Activated T-cell treated with anti-CD3 and anti-CD28 coated beads for 1 hour (primary cell): ENCODE results near the gene SLC38A8.

Experiments used
- DNase-seq: peaks from one replicate; pipeline ENCODE4 v3.0.0-alpha.2; 2020; ENCODE audit warnings: low read depth

Gene SLC38A8

DNA sequence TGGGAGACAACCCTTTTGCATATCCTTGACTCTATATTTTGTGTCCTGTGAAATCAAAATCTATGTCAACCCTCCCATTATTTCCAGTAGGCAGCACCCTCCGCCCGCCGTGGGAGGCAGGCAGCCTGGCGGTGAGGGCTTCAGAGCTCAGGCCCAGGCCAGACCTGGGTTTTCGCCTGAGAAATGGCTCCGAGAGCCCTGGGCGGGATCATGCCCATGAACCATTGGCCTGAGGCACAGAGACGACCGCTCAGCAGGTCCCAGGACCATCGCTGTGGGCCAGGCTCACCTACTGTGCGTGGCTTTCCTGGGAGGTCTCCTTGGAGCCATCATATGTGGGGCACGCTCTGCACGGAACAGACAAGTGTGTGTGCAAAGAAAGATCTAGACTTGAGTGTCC is 6.3 kb upstream of the SLC38A8 start:
- DNase-seq, result no peak

GRCh38 chr16:84048270-84048669 is 5.7 kb upstream of the SLC38A8 start:
- DNase-seq, result no peak

- no peak for DNase-seq
These were observed 5.0 kb upstream of the SLC38A8 start for GRCh38 chr16:84047626-84048025.

GRCh38 chr16:84047206-84047605 is 4.6 kb upstream of the SLC38A8 start:
- no peak for DNase-seq

DNA sequence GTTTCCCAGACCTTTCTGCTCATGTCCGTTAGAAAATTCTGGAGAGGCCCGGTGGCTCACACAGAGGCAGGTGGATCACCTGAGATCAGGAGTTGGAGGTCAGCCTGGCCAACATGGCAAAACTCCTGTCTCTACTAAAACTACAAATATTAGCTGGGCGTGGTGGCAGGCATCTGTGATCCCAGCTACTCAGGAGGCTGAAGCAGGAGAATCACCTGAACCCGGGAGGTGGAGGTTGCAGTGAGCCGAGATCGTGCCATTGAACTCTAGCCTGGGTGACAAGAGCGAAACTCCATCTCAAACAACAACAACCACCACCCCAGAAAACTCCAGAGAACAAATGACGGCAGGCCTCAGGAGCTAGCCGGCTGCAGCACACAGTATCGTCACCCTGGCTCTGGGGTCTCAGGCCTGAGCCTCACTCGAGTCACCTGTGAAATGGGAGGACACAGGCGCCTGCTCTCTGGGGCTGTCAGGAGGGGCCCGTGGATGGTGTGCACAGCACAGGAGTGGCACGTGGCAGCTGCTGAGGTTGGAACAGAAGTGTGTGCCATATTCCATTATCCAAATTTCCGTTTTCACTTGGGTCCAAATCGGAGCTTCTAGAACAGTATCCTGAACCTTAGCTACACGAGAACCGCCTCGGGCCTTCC is 3.3 kb upstream of the SLC38A8 start:
- DNase-seq, result no peak

DNA sequence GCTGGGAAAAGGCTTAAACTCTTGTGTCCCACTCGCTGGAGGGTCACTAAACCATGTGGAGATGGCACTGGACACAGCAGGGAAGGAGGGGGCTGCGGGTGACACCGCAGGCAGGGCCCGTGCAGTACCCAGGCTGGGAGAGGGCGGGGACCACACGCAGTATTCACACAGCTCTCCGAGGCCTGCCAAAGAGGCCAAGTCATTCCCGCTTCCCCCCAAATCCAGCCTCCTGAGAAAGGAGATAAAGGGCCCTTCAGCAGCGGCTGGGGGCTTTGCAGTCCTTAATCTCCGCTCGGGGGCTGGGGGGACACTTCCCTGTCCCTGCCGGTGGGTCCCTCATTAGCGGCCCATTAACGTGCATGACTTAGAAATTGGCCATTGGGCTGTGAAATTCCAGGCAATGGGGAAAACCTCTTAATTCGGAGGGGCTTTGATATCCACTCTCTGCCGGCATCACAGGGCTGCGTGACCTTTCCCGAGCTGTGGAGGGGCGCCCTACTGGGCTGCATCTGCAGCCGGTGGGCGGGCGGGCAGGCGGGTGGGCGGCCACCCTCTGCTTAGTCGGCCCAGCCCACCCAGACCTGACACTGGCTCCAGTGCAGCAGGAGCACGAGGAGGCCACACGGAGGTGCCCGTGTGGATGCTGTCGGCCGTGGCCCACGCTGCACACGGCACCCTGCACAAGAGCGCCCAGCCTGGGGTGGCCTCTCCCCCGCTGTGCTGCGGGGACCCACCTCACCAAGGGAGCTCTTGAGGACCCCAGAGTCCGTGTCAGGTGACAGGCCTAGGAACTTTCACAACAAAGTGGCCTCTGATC is 2.6 kb upstream of the SLC38A8 start:
- DNase-seq, result no peak

GRCh38 chr16:84044118-84044488 is 1.5 kb upstream of the SLC38A8 start:
- DNase-seq, result no peak

GRCh38 chr16:84043486-84044117 is 1.0 kb upstream of the SLC38A8 start:
- DNase-seq, result no peak

DNA sequence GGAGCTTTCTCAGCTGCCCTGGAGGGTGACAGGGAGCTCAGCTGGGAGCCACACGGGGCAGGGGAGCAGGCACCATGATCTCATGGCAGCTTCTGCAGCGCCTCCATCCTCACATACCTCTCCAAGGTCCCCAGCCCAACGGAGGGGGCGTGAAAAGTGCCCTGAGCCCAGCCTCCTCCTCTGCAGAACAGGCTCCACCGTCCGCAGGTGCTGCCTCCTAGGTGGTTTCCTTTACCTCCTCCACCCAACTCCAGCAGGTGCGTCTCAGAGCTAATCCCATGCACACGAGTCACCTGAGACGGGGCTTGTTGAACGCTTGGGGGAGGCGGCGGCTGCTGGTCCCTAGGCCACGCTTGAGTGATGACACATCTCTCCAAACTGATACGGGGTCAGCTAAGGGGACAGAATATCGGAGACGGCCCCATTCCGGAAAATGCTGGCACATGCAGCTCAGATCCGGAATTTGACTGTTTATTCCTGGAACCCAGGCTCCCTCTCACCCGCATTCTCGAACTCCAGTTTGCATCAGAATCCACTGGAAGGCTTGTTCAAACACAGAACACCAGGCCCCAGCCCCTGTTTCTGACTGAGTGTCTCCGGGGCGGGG is 387 bp upstream of the SLC38A8 start:
- no peak for DNase-seq

GRCh38 chr16:84041881-84042280 is 714 bp downstream of the SLC38A8 start:
- DNase-seq, result no peak

- no peak for DNase-seq
These were observed 1.5 kb downstream of the SLC38A8 start for GRCh38 chr16:84040823-84041820.

- no peak for DNase-seq
These were observed 2.3 kb downstream of the SLC38A8 start for GRCh38 chr16:84040226-84040822.

DNA sequence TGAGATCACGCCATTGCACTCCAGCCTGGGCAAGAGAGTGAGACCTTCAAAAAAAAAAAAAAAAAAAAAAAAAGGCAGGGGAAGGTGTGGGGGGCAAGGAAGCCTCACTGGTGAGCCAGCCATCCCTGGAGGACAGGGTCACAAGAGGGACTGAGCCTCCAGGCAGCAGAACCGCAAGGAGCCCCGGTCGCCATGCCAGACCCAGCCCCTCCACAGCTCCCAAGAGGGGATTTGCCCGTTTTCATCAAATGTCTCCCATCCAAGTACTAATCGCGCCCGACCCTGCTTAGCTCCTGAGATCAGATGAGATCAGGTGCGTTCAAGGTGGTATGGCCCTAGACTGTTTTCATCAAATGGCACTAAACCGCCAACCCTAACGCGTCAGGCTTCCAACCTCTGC is 2.9 kb downstream of the SLC38A8 start:
- DNase-seq, result no peak

DNA sequence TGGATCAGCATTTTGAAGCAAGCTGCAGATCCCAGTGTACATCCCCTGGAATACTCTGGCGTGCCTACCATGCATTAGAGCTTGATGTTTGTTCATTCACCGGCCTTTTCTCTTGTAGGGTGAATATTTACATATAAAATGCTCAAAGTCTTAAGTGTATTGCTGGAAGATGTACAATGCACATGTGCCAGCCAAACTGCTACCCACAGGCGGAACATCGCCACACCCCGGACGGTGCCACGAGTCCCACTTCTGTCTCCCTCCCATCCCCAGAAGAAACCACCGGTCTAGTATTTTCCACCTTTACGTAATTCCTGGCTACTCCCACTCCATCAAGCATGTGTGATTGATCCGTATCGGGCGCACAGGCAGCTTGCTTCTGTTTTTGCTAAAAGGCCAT is 4.1 kb downstream of the SLC38A8 start:
- no peak for DNase-seq

DNA sequence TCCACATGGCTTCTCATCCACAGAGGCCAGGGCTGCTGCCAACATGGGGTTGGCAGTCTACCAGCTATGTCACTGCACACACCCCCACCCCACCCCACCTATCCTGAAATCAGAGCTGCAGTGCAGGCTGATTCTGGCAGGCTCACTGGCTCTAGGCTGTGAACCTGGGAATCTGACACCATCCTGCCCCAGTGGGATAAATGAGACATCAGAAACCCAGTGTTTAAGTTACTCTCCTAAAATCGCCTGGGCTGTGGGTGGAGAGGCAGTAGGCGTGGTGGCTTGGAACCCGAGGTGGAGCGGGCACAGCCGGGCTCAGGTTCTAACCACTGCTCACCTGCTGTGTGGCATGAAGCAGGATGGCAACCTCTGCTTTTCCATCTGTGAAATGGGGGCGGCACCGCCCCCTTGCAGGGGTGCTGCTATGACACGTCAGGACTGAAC is 5.6 kb downstream of the SLC38A8 start:
- DNase-seq, result no peak

GRCh38 chr16:84036131-84036530 is 6.5 kb downstream of the SLC38A8 start:
- DNase-seq, result no peak

DNA sequence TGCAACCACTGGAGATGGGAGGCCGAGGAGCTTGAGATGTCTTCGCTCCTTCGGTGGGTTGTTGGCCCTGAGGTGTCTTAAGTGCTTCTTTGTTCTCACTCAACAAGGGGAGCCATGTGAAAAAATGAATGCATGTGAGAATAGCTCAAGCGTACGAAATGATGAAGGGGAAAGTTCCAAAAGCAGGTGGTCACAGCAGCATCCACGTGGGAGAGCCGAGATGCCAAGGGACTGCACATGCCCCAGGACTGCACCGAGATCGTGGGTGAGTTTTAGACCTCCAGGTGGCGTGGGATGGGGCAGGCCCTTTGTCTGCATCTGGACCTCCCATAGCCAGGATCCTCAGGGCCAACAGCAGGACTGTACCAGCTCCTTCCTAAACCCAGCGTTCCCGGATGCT is 8.1 kb downstream of the SLC38A8 start:
- no peak for DNase-seq

GRCh38 chr16:84033251-84034195 is 9.1 kb downstream of the SLC38A8 start:
- DNase-seq, result no peak

- no peak for DNase-seq
These were observed 10.0 kb downstream of the SLC38A8 start for GRCh38 chr16:84032458-84033178.
